HCT116 (cell line): ENCODE data around the gene FAM229A. TPM values are rescaled to one million over a fixed set of nuclear protein-coding genes. Genes with fewer than 3 reads are reported as not detected.

ENCODE experiments used
- ATAC-seq: fragments of 200-7000 bp; cut with Tn5 transposase; 2 replicates; pipeline ENCODE4 v1.9.1; 2020; ENCODE audit warnings: mild to moderate bottlenecking, moderate library complexity
- BruUV-seq: library from RNA; stranded (reverse); fragments of 400-500 nt; replicated peaks from 2 replicates; lab custom pipeline; 2021; lab: Mats Ljungman, UMichigan
- CTCF ChIA-PET: fragments of 300-600 bp; sonication (Branson Sonifier 250); formaldehyde crosslinking; loops from one replicate; lab custom pipeline; 2021; ENCODE audit warnings: antibody characterized with exemption; lab: Charles Lee
- POLR2A ChIA-PET: fragments of 300-600, 350-600 bp; sonication (Branson Sonifier 250); formaldehyde crosslinking; loops from one replicate; lab custom pipeline; 2021; ENCODE audit warnings: antibody characterized with exemption; lab: Charles Lee
- RAD21 ChIA-PET, 2 experiments: fragments of 300-600 bp; sonication (Branson Sonifier 250); formaldehyde crosslinking; loops; one replicate each; lab custom pipeline; 2023; ENCODE audit warnings: low total read pairs in 2 of 2; ENCODE audit not compliant: uncharacterized antibody in 2 of 2, unreplicated experiment in 2 of 2, low non-redundant PET in 1 of 2; lab: Charles Lee
- DNase-seq: peaks from one replicate; pipeline ENCODE4 v3.0.0-alpha.2; 2010; ENCODE audit warnings: low read depth, low spot score
- H2AFZ ChIP-seq: fragments of 200-600 bp; shearing (Covaris generic), sonication (generic); 2 replicates; pipeline ENCODE4 v1.6.1; 2017; ENCODE audit warnings: low read depth, mixed run types, mixed read lengths, antibody characterized with exemption, low read length; ENCODE audit not compliant: poor library complexity, severe bottlenecking
- H3K27ac ChIP-seq: 2 replicates; pipeline ENCODE4 v1.5.1; 2012; ENCODE audit warnings: low read depth, low read length
- H3K27me3 ChIP-seq: fragments of 200-600 bp; sonication (generic); 2 replicates; pipeline ENCODE4 v1.6.1; 2016; ENCODE audit warnings: mixed run types, low read length, mixed read lengths; ENCODE audit not compliant: insufficient read depth
- H3K36me3 ChIP-seq, 2 experiments: fragments of 200-500 bp in 1 of 2; fragments of 200-600 bp in 1 of 2; sonication (Bioruptor generic) in 1 of 2; sonication (generic) in 1 of 2; 2 replicates each; pipeline versions ENCODE4 v1.5.1 to v1.6.1; 2014 to 2016; ENCODE audit warnings: low read length in 2 of 2, inconsistent platforms in 1 of 2, mixed read lengths in 1 of 2, mixed run types in 1 of 2; ENCODE audit not compliant: insufficient read depth in 2 of 2, control insufficient read depth in 1 of 2
- H3K4me1 ChIP-seq, 2 experiments: fragments of 200-600 bp in 1 of 2; sonication (generic) in 1 of 2; 2 replicates each; pipeline versions ENCODE4 v1.5.1 to v1.6.1; 2012 to 2017; ENCODE audit warnings: low read length in 2 of 2, inconsistent platforms in 1 of 2, mild to moderate bottlenecking in 1 of 2, mixed read lengths in 1 of 2, mixed run types in 1 of 2, moderate library complexity in 1 of 2; ENCODE audit not compliant: insufficient read depth in 2 of 2, control insufficient read depth in 1 of 2
- H3K4me2 ChIP-seq: fragments of 200-600 bp; sonication (generic); 2 replicates; pipeline ENCODE4 v1.6.1; 2017; ENCODE audit warnings: mixed run types, low read length, mixed read lengths
- H3K4me3 ChIP-seq, 2 experiments: fragments of 200-600 bp in 1 of 2; sonication (generic) in 1 of 2; replicated peaks in 1 of 2; 2 replicates each; pipeline ENCODE4 v1.5.1; 2011 to 2016; ENCODE audit warnings: low read length in 2 of 2, control low read depth in 1 of 2, low read depth in 1 of 2, mild to moderate bottlenecking in 1 of 2, mixed read lengths in 1 of 2, mixed run types in 1 of 2
- H3K79me2 ChIP-seq: fragments of 200-600 bp; sonication (generic); 2 replicates; pipeline ENCODE4 v1.6.1; 2017; ENCODE audit warnings: mild to moderate bottlenecking, mixed run types, low read length, moderate library complexity, mixed read lengths; ENCODE audit not compliant: insufficient read depth
- H3K9ac ChIP-seq: fragments of 200-600 bp; sonication (generic); 2 replicates; pipeline ENCODE4 v1.6.1; 2016; ENCODE audit warnings: low read length, mixed read lengths
- H3K9me2 ChIP-seq: fragments of 200-600 bp; sonication (generic), shearing (Covaris generic); 2 replicates; pipeline ENCODE4 v1.6.1; 2017; ENCODE audit warnings: mixed run types, mild to moderate bottlenecking, moderate library complexity; ENCODE audit not compliant: insufficient read depth
- H3K9me3 ChIP-seq, 2 experiments: fragments of 200-500 bp in 1 of 2; fragments of 200-600 bp in 1 of 2; sonication (Bioruptor generic) in 1 of 2; sonication (generic) in 1 of 2; 2 replicates each; pipeline ENCODE4 v1.6.1; 2014 to 2017; ENCODE audit warnings: low read length in 2 of 2, mixed read lengths in 2 of 2, inconsistent platforms in 1 of 2, low read depth in 1 of 2, mild to moderate bottlenecking in 1 of 2, mixed run types in 1 of 2, moderate library complexity in 1 of 2; ENCODE audit not compliant: control insufficient read depth in 1 of 2, insufficient read depth in 1 of 2
- H4K20me1 ChIP-seq: fragments of 200-600 bp; sonication (generic), shearing (Covaris generic); 2 replicates; pipeline ENCODE4 v1.6.1; 2017; ENCODE audit warnings: mixed run types, mild to moderate bottlenecking, moderate library complexity; ENCODE audit not compliant: insufficient read depth
- CBX3 ChIP-seq: IDR thresholded peaks from 2 replicates; pipeline ENCODE4 v1.6.1; 2012; ENCODE audit warnings: low read depth
- CEBPB ChIP-seq: IDR thresholded peaks from 2 replicates; pipeline ENCODE4 v1.6.1; 2012; ENCODE audit warnings: low read depth
- CTCF ChIP-seq, 3 experiments: fragments of 200-600 bp in 1 of 3; sonication (generic) in 1 of 3; IDR thresholded peaks in 2 of 3; conservative IDR thresholded peaks in 1 of 3; 2 replicates each; pipeline ENCODE4 v1.5.1; 2012 to 2017; ENCODE audit warnings: low read depth in 2 of 3, low read length in 2 of 3, antibody characterized with exemption in 1 of 3, borderline replicate concordance in 1 of 3, control low read depth in 1 of 3, mild to moderate bottlenecking in 1 of 3, mixed read lengths in 1 of 3, mixed run types in 1 of 3, moderate library complexity in 1 of 3; ENCODE audit not compliant: insufficient read depth in 1 of 3
- ELF1 ChIP-seq: IDR thresholded peaks from 2 replicates; pipeline ENCODE4 v1.6.1; 2012; ENCODE audit warnings: low read depth, borderline replicate concordance
- EZH2 ChIP-seq: fragments of 200-600 bp; sonication (generic); IDR thresholded peaks from 2 replicates; pipeline ENCODE4 v1.6.1; 2017; ENCODE audit warnings: antibody characterized with exemption, mixed run types
- EZH2phosphoT487 ChIP-seq: fragments of 200-600 bp; IDR thresholded peaks from 2 replicates; pipeline ENCODE4 v1.6.1; 2018; ENCODE audit warnings: antibody characterized with exemption, borderline replicate concordance
- JUND ChIP-seq: IDR thresholded peaks from 2 replicates; pipeline ENCODE4 v1.6.1; 2012
- MAX ChIP-seq: IDR thresholded peaks from 2 replicates; pipeline ENCODE4 v1.6.1; 2012
- POLR2A ChIP-seq: IDR thresholded peaks from 2 replicates; pipeline ENCODE4 v1.7.0; 2011; ENCODE audit warnings: borderline replicate concordance; ENCODE audit not compliant: insufficient read depth, insufficient read length; ENCODE audit errors: extremely low read depth
- POLR2AphosphoS5 ChIP-seq: IDR thresholded peaks from 2 replicates; pipeline ENCODE4 v1.6.1; 2011; ENCODE audit warnings: mild to moderate bottlenecking, low read depth, low read length, moderate library complexity
- RAD21 ChIP-seq: IDR thresholded peaks from 2 replicates; pipeline ENCODE4 v1.6.1; 2012; ENCODE audit warnings: low read depth, mild to moderate bottlenecking
- REST ChIP-seq: IDR thresholded peaks from 2 replicates; pipeline ENCODE4 v1.6.1; 2012; ENCODE audit warnings: low read depth
- SIN3A ChIP-seq: IDR thresholded peaks from 2 replicates; pipeline ENCODE4 v1.6.1; 2012; ENCODE audit warnings: low read depth
- SP1 ChIP-seq: IDR thresholded peaks from 2 replicates; pipeline ENCODE4 v1.6.1; 2012; ENCODE audit warnings: low read depth
- SRF ChIP-seq: IDR thresholded peaks from 2 replicates; pipeline ENCODE4 v1.6.1; 2012; ENCODE audit warnings: low read depth
- TCF7L2 ChIP-seq: IDR thresholded peaks from 2 replicates; pipeline ENCODE4 v1.7.0; 2011; ENCODE audit warnings: borderline replicate concordance, inconsistent platforms; ENCODE audit not compliant: insufficient read depth, insufficient read length; ENCODE audit errors: extremely low read depth
- ZNF274 ChIP-seq: fragments of 200-500 bp; sonication (Bioruptor generic); IDR thresholded peaks from 2 replicates; pipeline ENCODE4 v1.6.1; 2014; ENCODE audit warnings: mild to moderate bottlenecking, low read depth, low read length, inconsistent platforms
- intact Hi-C: fragments of 100-400 bp; cut with micrococcal nuclease; formaldehyde crosslinking; loops from 2 replicates; pipeline ENCODE4 v1.10.0; 2022
- total RNA-seq: library from RNA; stranded (reverse); gene quantifications from one replicate; pipeline ENCODE4 v1.2.1, GENCODE V29; 2021; ENCODE audit not compliant: unreplicated experiment

Gene FAM229A
- total RNA-seq, 1 experiment from 2014 or later = 16.1 TPM

GRCh38 chr1:32352239-32352745, 10.0 kb downstream of the FAM229A start:
- ChIA-PET POLR2A (interaction anchor here (1.7 to 2.7 kb wide), 2 partner anchors 15 to 17 kb away, joined by 4 to 18 read pairs; partner anchors contain the start of gene MARCKSL1), CTCF (interaction anchor here (2.4 kb wide), 1 partner anchor 16 kb away, joined by 8 read pairs; the partner anchor contains the start of gene MARCKSL1), RAD21 (no interaction called here)
- ATAC-seq (no peak), DNase-seq (no peak)
- no peak for TF ChIP-seq EZH2phosphoT487
- TF ChIP-seq REST = no peak
- no peak for TF ChIP-seq CBX3
- no peak for TF ChIP-seq CTCF (IDR thresholded peaks at IDR 0.05 in 2 of 3, conservative IDR thresholded peaks at IDR 0.05 in 1 of 3; ENCODE audit: borderline replicate concordance in 1 of 3, insufficient read depth in 1 of 3, low read depth in 2 of 3, low read length in 2 of 3)
- no peak for TF ChIP-seq ELF1
- no peak for TF ChIP-seq SRF
- TF ChIP-seq TCF7L2 = no peak
- no peak for TF ChIP-seq SP1
- TF ChIP-seq POLR2A = no peak
- TF ChIP-seq ZNF274 = no peak
- no peak for TF ChIP-seq JUND
- TF ChIP-seq MAX = no peak
- no peak for TF ChIP-seq CEBPB
- TF ChIP-seq SIN3A = no peak
- no peak for TF ChIP-seq POLR2AphosphoS5
- TF ChIP-seq RAD21 = no peak
- no peak for TF ChIP-seq EZH2
- Histone ChIP-seq H3K27me3 (no peaks in the 10 kb centered on the region), H3K36me3 (no peaks in the 10 kb centered on the region), H3K4me2 (peak overlapping the region; percentile 90), H3K4me3 (peak overlapping the region; percentile 69 to 78), H4K20me1 (no peaks in the 10 kb centered on the region), H3K79me2 (no peaks in the 10 kb centered on the region), H3K4me1 (peaks cover 5 to 21% of the 10 kb centered on the region in 2 experiments; a peak in 3 of 4 replicates), H2AFZ (no peak overlapping the region), H3K9ac (peak overlapping the region; percentile 86), H3K27ac (peak overlapping the region; percentile 89), H3K9me2 (no peaks in the 10 kb centered on the region), H3K9me3 (no peaks in the 10 kb centered on the region)
- TSS peak; percentile 39 for BruUV-seq
- intact Hi-C loops = no loop called here
